Hepatocyte (in vitro differentiated cells): Measurements from ENCODE around the gene KCNMB1. TPM values are rescaled to one million over a fixed set of nuclear protein-coding genes. Genes with fewer than 3 reads are reported as not detected.
"Not testable (repeated sequence)": the region's sequence is repeated elsewhere in the genome, so short reads cannot be mapped to it uniquely, and the experiment has no call there.

Source experiments
- DNase-seq: peaks from one replicate; pipeline ENCODE4 v3.0.0-alpha.2; 2016; ENCODE audit warnings: low spot score
- H2AFZ ChIP-seq: fragments of 200-600 bp; sonication (generic); 2 replicates; pipeline ENCODE4 v1.6.0; 2016; ENCODE audit warnings: antibody characterized with exemption, mild to moderate bottlenecking
- H3K27ac ChIP-seq: fragments of 200-600 bp; sonication (generic); 2 replicates; pipeline ENCODE4 v1.5.1; 2016; ENCODE audit warnings: mild to moderate bottlenecking
- H3K27me3 ChIP-seq: fragments of 200-600 bp; sonication (generic); 2 replicates; pipeline ENCODE4 v1.6.1; 2016
- H3K36me3 ChIP-seq: fragments of 200-600 bp; sonication (generic); replicated peaks from 2 replicates; pipeline ENCODE4 v1.5.1; 2016; ENCODE audit warnings: low read depth; ENCODE audit not compliant: insufficient read depth
- H3K4me1 ChIP-seq: fragments of 200-600 bp; sonication (generic); 2 replicates; pipeline ENCODE4 v1.5.1; 2016; ENCODE audit warnings: mild to moderate bottlenecking, moderate library complexity; ENCODE audit not compliant: insufficient read depth
- H3K4me2 ChIP-seq: fragments of 200-600 bp; sonication (generic); 2 replicates; pipeline ENCODE4 v1.6.0; 2016
- H3K4me3 ChIP-seq: fragments of 200-600 bp; sonication (generic); 2 replicates; pipeline ENCODE4 v1.5.1; 2016; ENCODE audit warnings: mild to moderate bottlenecking
- H3K79me2 ChIP-seq: fragments of 200-600 bp; sonication (generic); 2 replicates; pipeline ENCODE4 v1.6.0; 2017; ENCODE audit warnings: mild to moderate bottlenecking
- H3K9me2 ChIP-seq: fragments of 200-600 bp; sonication (generic); replicated peaks from 2 replicates; pipeline ENCODE4 v1.6.0; 2017; ENCODE audit warnings: mild to moderate bottlenecking; ENCODE audit not compliant: insufficient read depth
- H3K9me3 ChIP-seq: fragments of 200-600 bp; sonication (generic); 2 replicates; pipeline ENCODE4 v1.5.1; 2016; ENCODE audit warnings: low read depth, mild to moderate bottlenecking
- H4K20me1 ChIP-seq: fragments of 200-600 bp; sonication (generic); 2 replicates; pipeline ENCODE4 v1.6.0; 2016; ENCODE audit warnings: mild to moderate bottlenecking; ENCODE audit not compliant: insufficient read depth, poor library complexity, severe bottlenecking
- CTCF ChIP-seq: fragments of 200-600 bp; sonication (generic); IDR thresholded peaks from 2 replicates; pipeline ENCODE4 v1.5.1; 2016; ENCODE audit warnings: antibody characterized with exemption, mild to moderate bottlenecking; ENCODE audit not compliant: poor library complexity
- EZH2 ChIP-seq: fragments of 200-600 bp; sonication (generic); IDR thresholded peaks from 2 replicates; pipeline ENCODE4 v1.6.1; 2016; ENCODE audit warnings: antibody characterized with exemption, mild to moderate bottlenecking, borderline replicate concordance
- EZH2phosphoT487 ChIP-seq: fragments of 200-600 bp; sonication (generic); IDR thresholded peaks from one replicate; pipeline ENCODE4 v1.6.1; 2018; ENCODE audit warnings: antibody characterized with exemption, mild to moderate bottlenecking, low read depth, moderate library complexity; ENCODE audit not compliant: unreplicated experiment, severe bottlenecking
- WGBS: methylation state at CpG from one replicate; pipeline ENCODE4 v1.1.6; 2016; ENCODE audit warnings: low lambda C conversion rate; ENCODE audit errors: missing lambda C conversion rate; 5-methylcytosine and 5-hydroxymethylcytosine counted together
- polyA plus RNA-seq: library from polyadenylated mRNA; unstranded; fragments of >200 nt; fragmentation: Nextera tagmentation; extraction: Ambion mirVana; gene quantifications from 2 replicates; pipeline ENCODE4 v1.2.1, GENCODE V29; 2016
- total RNA-seq: library from RNA; depleted of rRNA; stranded (reverse); fragments of >200 nt; gene quantifications from 2 replicates; pipeline ENCODE4 v1.2.3, GENCODE V29; 2014

Gene KCNMB1
- total and polyA plus RNA-seq, 2 experiments from 2014 or later, result 0.07 to 0.19 TPM

GRCh38 chr5:170377027-170377426 is 12.1 kb downstream of the KCNMB1 start:
- peaks cover 7% of the 10 kb centered on the region for H3K4me1 ChIP-seq
- no peaks in the 10 kb centered on the region for H3K9me3 ChIP-seq
- no peak for DNase-seq
- H3K4me2 ChIP-seq, result no peak overlapping the region
- H2AFZ ChIP-seq, result no peak overlapping the region
- no peaks in the 10 kb centered on the region for H4K20me1 ChIP-seq
- whole genome bisulfite sequencing, result 91% methylated on average over 11 of the region's 11 CpGs
- no peak overlapping the region for H3K27ac ChIP-seq
- H3K36me3 ChIP-seq, result no peaks in the 10 kb centered on the region
- H3K9me2 ChIP-seq, result no peaks in the 10 kb centered on the region
- H3K27me3 ChIP-seq, result no peaks in the 10 kb centered on the region
- no peaks in the 10 kb centered on the region for H3K79me2 ChIP-seq
- TF ChIP-seq EZH2 (no peak), CTCF (no peak), EZH2phosphoT487 (no peak)
- no peak overlapping the region for H3K4me3 ChIP-seq

- not testable (repeated sequence) for H3K9me2 ChIP-seq, H3K36me3 ChIP-seq, H3K4me3 ChIP-seq, H3K4me1 ChIP-seq, H3K4me2 ChIP-seq, H3K9me3 ChIP-seq, DNase-seq, H2AFZ ChIP-seq, H3K27ac ChIP-seq, H4K20me1 ChIP-seq, H3K79me2 ChIP-seq, H3K27me3 ChIP-seq
- 96% methylated on average over 3 of the region's 3 CpGs for WGBS
Observed at GRCh38 chr5:170376526-170376925, 12.6 kb downstream of the KCNMB1 start.

- 85% methylated on average over 1 of the region's 1 CpG for WGBS
- no peak overlapping the region for H3K27ac ChIP-seq
- DNase-seq, result no peak
- H3K4me3 ChIP-seq, result no peak overlapping the region
- TF ChIP-seq EZH2 (no peak), EZH2phosphoT487 (no peak), CTCF (no peak)
- H3K4me1 ChIP-seq, result peaks cover 2% of the 10 kb centered on the region
- no peaks in the 10 kb centered on the region for H3K79me2 ChIP-seq
- H4K20me1 ChIP-seq, result no peaks in the 10 kb centered on the region
- H2AFZ ChIP-seq, result no peak overlapping the region
- H3K9me3 ChIP-seq, result no peaks in the 10 kb centered on the region
- no peaks in the 10 kb centered on the region for H3K36me3 ChIP-seq
- H3K27me3 ChIP-seq, result no peaks in the 10 kb centered on the region
- no peak overlapping the region for H3K4me2 ChIP-seq
- no peaks in the 10 kb centered on the region for H3K9me2 ChIP-seq
Observed at GRCh38 chr5:170375283-170375682, 13.9 kb downstream of the KCNMB1 start.

GRCh38 chr5:170372971-170373370 is 16.2 kb downstream of the KCNMB1 start:
- no peaks in the 10 kb centered on the region for H3K79me2 ChIP-seq

More at GRCh38 chr5:170372971-170373370, 16.2 kb downstream of the KCNMB1 start:
- no peak for DNase-seq
- Histone ChIP-seq H3K27me3 (peaks cover 4% of the 10 kb centered on the region), H3K9me3 (no peaks in the 10 kb centered on the region), H3K9me2 (no peaks in the 10 kb centered on the region), H2AFZ (no peak overlapping the region), H3K36me3 (no peaks in the 10 kb centered on the region), H3K4me3 (no peak overlapping the region), H3K27ac (no peak overlapping the region), H4K20me1 (no peaks in the 10 kb centered on the region), H3K4me2 (no peak overlapping the region), H3K4me1 (no peaks in the 10 kb centered on the region)
- WGBS, result 82% methylated on average over 2 of the region's 2 CpGs
- TF ChIP-seq CTCF (no peak), EZH2phosphoT487 (no peak), EZH2 (no peak)
